HUDEP-2 (cell line): ENCODE measurements around the gene BDNF.

Source experiments
- DNase-seq, 76 experiments: peaks; one replicate each; lab custom pipeline; 2025; ENCODE audit not compliant: unreplicated experiment in 76 of 76; lab: John Stamatoyannopoulos, UW

The BDNF gene

DNA sequence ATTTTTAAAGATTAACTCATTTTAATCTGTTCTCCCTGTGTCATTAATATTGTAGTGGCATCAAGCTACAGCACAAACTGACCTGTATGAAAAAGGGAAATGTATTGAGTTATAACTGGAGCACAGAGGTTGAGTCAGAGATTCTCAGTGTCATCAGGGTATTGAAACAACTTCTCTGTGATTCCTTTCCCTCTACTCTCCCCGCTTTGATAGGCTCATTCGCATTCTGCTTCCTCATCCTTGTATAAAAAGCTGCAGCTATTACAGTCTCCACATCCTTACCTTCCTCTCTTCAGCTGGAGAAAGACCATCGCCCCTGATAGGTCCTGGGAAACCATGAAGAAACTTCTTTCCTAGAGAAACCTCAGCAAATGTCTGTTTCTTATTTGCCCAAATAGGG lies 90.0 kb downstream of the BDNF start:
- DNase-seq = no peak

DNA sequence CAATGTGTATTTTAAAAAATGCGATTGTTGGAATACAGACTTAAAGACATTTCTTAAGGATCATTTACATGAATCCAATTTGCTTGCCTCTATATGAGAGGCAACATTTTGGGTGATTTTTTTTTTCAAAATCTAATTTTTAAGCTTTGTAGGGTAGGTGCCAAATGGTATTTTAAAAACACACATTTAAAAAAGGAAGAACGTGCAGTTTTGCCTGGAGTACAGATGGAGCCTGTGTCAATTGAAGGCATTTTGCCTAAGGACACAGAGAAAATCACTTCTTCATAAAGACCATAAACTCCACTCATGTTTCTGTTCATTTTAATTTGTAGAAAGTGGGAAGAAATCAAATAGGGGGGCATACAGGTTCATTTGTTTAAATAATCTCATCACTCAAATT lies 91.3 kb downstream of the BDNF start:
- no peak for DNase-seq

DNA sequence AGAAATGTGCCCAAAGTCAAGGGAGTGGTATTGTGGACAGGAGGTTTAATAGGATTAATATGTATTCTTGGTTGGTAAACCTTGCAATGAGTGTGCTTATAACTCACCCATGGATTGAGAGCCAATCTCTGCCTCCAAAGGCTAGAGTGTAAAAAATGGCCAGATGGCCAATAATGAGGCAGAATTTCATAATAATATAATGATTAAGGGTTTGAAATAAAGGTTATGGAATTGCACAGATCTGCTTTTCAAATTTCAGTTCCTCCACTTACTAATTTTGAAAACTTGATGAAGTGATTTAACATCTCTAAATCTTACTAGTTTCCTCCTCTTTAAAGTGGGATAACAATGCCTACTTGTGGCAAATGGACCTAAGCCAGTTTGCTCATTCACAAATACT lies 94.8 kb downstream of the BDNF start:
- no peak for DNase-seq
